A673 (cell line): Measurements from ENCODE around the gene USP2.

Experiments
- CTCF ChIP-seq: fragments of 300-800, 200-600 bp; sonication (generic); conservative IDR thresholded peaks from 2 replicates; pipeline ENCODE4 v1.5.1; 2017; ENCODE audit warnings: low read depth, mild to moderate bottlenecking, antibody characterized with exemption, low read length, moderate library complexity, mixed read lengths
- EZH2 ChIP-seq: fragments of 200-600 bp; sonication (generic); IDR thresholded peaks from 2 replicates; pipeline ENCODE4 v1.6.1; 2017; ENCODE audit warnings: borderline replicate concordance, low read depth, mild to moderate bottlenecking, mixed read lengths, antibody characterized with exemption, low read length; ENCODE audit not compliant: poor library complexity, severe bottlenecking

GRCh38 chr11:119414321-119414720 is 32.8 kb upstream of the USP2 start:
- TF ChIP-seq CTCF (no peak), EZH2 (no peak)
